Measurements from ENCODE around the gene RNF182. TPM values are rescaled to one million over a fixed set of nuclear protein-coding genes. Genes with fewer than 3 reads are reported as not detected.
"Not testable (repeated sequence)": the region's sequence is repeated elsewhere in the genome, so short reads cannot be mapped to it uniquely, and the experiment has no call there.

The RNF182 gene
- polyA plus RNA-seq, 4 donors, result 0.98 to 3.3 (median 2.8) TPM

DNA sequence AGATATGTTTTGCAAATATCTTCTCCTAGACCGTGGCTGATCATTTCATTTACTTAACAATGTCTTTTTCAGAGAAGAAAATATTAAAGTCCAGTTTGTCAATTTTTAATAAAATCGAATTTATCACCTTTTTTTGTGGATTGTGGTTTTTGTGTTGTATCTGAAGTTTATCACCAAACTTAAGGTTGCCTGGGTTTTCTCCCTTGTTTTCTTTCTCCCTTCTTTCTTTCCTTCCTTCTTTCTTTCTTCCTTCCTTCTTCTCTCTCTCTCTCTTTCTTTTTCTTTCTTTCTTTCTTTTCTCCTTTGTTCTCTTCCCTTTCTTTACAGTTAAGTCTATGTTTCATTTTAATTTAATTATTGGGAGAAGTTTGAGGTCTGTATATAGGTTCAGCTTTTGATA is 68.7 kb downstream of the RNF182 start:
- DNase-seq (ENCODE audit: low read depth in 4 of 4, low spot score in 3 of 4), result no peak

DNA sequence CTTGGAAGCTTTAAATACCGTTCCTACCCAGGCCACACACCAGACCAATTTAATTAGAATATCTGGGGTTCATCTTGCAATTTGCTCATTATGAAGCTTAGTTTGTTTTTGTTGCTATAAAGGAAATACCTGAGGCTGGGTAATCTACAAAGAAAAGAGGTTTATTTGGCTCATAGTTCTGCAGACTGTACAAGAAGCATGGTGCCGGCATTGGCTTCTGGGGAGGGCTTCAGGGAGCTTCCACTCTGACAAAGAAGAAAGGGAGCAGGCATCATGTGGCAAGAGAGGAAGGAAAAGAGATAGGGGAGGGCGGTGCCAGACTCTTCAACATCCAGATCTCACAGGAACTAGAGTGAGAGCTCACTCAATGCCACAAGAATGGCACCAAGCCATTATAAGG is 73.6 kb downstream of the RNF182 start:
- DNase-seq (ENCODE audit: low read depth in 4 of 4, low spot score in 3 of 4), result no peak

DNA sequence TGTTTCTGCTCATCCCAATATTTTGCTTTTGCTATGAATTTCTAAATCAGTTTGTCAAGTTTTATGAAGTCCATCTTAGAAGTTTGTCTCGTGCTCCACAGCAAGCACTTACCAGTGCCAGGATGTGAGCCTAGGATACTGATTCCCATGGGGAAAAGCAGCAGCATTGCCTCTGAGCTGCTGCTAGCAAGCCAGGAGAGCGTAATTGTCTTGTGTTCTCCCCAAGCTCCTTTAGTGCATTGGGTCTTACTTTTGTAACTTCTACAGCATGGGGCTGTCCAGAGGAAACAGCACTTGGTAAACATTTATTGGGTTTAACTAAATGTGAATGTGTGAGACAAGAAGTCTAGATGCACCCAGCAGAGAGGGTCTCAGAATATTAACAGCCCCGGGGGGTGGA is 76.1 kb downstream of the RNF182 start:
- no peak for DNase-seq (ENCODE audit: low read depth in 4 of 4, low spot score in 3 of 4)

DNA sequence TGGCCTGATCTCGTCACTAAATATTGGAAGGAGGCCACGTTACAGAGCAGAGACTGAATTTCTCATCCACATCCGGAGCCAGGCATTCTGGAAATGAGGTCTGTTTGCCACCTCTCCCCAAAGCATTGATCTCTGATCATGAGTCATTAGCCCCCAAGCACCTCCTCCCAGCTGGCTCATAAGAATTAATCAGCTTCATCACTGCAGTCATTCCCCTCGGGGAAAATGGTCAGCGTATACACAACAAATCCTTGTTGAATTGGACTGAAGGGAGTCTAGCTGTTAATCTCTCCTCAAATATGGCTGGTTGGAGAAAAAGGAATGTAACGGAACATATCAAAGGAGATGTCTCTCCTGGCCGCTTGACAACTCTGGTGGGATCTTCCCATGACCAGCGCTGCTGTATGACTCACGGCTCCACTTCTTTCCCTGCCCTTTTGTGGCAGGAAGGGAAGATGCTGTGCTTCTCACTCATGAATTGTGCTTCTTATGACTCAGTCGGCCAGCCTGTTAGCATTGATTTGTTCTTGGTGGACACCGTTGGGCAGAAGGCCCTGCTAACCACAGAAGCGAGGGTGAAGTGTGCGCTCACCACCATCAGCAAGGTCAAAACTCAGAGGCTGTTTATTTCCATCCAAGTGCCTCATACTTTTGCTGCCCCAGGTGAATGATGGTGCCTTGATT is 76.7 kb downstream of the RNF182 start:
- DNase-seq (ENCODE audit: low read depth in 4 of 4, low spot score in 3 of 4), result no peak

DNA sequence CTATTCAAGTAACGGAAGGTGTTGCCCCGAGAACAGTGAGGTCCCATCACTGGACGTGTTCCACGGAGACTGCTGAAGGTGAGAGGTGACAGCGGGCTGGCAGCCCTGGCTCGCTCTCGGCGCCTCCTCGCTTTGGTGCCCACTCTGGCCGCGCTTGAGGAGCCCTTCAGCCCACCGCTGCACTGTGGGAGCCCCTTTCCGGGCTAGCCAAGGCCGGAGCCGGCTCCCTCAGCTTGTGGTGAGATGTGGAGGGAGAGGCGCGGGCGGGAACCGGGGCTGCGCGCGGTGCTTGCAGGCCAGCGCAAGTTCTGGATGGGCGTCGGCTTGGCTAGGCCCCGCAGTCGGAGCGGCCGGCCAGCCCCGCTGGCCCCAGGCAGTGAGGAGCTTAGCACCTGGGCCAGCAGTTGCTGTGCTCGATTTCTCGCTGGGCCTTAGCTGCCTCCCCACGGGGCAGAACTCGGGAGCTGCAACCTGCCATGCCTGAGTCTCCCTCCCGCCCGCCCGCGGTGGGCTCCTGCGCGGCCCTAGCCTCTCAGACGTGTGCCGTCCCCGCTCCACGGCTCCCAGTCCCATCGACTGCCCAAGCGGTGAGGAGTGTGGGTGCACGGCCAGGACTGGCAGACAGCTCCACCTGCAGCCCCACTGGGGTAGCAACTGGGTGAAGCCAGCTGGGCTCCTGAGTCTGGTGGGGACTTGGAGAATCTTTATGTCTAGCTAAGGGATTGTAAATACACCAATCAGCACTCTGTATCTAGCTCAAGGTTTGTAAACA is 77.6 kb downstream of the RNF182 start:
- DNase-seq (ENCODE audit: low read depth in 4 of 4, low spot score in 3 of 4), result no peak

DNA sequence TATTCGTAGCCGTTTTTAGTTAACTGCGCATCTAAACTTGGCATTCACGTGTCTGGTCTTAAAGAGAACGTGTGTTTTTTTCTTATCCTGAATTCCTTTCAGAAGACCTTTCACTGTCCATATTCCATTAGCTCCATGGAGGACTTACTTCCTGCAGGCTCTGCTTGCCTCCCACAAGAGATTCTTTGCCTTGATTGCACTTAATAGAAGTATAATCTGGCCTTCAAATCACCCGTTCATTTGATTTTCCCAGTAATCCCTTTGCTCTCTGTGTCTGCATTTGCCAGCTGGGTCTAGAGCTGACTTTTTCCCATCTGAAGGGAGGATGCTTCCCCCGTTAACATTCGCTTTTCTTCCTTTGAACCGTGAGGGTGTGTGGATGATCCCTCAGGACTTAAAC is 79.5 kb downstream of the RNF182 start:
- DNase-seq (ENCODE audit: low read depth in 4 of 4, low spot score in 3 of 4), result no peak

DNA sequence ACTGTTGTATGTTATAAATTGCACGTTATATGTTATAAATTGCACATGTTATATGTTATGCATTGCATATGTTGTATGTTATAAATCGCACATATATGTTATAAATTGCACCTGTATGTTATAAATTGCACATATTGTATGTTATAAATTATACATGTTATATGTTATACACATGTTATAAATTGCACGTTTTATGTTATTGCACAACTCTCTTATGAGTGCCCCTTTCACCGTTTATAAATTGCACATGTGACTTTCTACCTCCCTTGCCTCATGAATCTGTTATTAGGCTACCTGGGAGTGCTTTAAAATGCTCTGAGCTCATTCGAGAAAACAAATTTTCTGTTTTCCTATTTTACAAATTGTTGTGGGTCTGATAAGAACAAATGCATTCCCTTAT is 84.1 kb downstream of the RNF182 start:
- no peak for DNase-seq (ENCODE audit: low read depth in 4 of 4, low spot score in 3 of 4)

DNA sequence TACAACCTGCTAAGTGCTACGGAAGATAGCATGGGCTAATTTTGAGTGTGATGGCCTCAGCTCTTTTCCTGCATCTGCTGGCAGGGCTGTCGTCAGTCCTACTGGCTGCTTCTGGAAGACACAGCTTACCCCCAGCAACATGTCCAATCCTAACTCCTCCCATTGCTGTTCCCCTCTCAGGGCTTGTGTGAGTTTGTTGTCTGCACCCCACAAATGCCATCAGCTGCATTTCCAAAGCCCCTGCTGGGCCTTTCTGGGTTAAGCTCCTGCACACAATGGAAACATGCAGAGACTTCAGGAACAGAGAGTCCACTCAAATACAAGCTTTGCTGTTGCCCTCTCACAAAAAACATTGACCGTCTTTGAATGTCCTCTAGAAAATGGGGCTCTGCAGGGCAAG is 84.7 kb downstream of the RNF182 start:
- no peak for DNase-seq (ENCODE audit: low read depth in 4 of 4, low spot score in 3 of 4)

DNA sequence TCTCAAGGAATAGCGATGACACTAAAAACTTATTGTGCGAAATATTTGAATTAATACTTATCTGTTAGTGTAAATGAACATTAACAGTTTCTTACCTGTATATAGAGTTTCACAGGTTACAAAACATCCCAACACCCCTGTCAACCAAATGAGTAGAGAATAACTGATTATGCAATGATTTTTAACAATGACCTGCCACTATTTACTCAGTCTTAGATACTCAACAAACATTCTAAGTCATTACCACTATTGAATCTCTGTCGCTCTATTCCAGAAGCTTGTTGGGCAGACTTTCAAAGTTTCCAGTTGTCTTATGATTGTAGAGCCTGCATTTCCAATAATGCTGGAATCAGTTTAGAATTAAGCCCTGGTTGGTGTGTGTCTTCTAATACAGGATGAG is 85.5 kb downstream of the RNF182 start:
- DNase-seq (ENCODE audit: low read depth in 4 of 4, low spot score in 3 of 4), result no peak

DNA sequence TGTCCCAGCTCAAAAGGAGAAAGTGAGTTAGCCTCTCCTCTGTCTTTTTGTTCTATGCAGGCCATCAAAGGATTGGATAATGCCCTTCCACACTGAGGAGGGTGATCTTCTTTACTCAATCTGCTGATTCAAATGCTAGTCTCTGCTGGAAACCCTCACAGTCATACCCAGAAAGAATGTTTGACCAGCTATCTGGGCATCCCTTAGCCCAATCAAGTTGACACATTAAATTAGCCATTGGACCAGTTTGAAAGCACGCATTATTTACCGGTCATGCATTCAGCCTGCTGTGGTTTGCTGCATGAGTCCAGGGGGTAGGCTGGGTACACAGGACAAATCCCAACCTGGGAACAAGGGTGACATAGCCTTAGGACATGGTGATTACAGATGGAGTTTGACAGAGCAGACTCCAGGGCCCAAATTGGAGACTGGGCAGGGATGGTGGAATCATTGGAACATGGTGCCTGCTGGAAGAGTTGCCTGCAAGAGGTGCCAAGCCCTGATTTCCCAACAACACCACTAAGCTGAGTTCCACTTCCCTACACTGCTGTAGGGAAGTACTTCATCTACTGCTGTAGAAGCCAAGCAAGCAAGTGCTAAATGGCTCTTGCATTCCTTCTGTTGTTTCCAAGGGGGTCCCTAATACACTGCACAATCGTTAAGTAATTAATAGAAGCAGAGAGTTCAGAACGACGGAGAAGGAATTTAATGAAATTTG is 87.7 kb downstream of the RNF182 start:
- no peak for DNase-seq (ENCODE audit: low read depth in 4 of 4, low spot score in 3 of 4)

DNA sequence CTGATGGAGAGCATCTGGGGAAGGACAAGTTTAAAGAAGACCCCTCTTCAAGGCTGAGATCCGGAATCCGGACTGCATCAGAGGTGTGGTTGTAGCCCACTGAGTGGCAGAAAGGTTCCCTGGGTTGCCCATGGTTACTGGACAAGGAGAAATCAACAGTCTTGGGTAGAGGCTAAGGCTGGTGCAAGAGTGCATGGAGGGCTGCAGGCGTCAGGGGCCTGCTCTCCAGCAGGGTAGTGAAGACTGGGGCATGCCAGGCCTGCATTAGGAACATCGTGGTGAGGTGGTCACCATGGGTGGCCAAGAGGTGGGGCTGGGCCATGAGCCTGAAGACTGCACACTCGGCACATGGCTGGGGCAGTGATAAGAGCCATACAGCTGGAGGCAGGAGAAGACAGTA is 91.2 kb downstream of the RNF182 start:
- DNase-seq (ENCODE audit: low read depth in 4 of 4, low spot score in 3 of 4), result no peak

DNA sequence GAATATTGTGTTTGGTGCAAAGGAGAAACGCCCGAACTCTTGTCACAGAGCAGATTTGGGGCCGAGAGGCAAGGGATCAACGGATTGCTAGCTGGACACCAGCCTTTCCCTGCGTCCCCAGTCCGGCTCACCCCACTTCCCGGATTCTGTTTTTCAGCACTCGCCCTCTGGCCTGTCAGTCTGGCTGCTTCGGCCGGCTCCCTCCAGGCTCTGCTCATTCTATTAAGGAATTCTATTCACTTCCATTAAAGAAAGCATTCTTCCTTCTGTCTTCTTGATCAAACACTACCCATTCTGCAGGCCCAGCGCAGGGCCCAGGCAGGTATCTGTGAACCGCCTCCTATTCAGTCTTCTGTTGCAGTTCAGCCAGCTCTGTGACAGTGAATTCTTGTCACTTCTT is 91.7 kb downstream of the RNF182 start:
- DNase-seq (ENCODE audit: low read depth in 4 of 4, low spot score in 3 of 4), result no peak

DNA sequence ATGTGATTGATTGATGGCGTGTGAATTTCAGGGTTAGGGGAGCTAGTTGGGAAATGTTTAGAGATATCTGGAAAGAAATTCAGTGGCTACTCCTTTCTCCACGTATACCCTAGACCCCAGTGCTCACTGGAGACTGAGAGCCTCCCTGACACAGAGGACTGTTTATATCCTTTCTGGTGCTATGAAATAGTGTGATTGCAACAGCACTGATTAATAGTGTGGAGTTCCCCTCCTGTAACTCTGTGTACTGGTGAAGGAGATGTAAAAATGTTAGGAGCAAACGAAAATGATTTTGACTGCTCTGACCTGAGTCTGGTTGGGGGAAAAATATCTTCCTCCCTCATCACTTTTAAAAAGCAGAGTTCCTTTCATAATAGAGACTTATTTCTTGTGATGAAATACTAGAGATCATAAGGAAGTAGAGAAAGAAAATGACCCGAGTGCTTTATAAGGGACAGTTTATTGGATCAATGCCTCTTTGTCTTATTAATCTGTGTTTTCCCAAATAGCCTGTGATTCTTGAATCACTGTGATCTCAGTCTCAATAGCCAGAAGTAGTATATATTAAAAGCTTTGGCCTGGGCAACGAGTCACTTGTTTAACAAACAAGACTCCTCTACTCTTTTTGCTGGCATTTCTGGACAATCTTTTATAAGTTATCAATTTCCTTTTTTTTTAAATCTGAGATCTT is 92.3 kb downstream of the RNF182 start:
- DNase-seq (ENCODE audit: low read depth in 4 of 4, low spot score in 3 of 4), result no peak

DNA sequence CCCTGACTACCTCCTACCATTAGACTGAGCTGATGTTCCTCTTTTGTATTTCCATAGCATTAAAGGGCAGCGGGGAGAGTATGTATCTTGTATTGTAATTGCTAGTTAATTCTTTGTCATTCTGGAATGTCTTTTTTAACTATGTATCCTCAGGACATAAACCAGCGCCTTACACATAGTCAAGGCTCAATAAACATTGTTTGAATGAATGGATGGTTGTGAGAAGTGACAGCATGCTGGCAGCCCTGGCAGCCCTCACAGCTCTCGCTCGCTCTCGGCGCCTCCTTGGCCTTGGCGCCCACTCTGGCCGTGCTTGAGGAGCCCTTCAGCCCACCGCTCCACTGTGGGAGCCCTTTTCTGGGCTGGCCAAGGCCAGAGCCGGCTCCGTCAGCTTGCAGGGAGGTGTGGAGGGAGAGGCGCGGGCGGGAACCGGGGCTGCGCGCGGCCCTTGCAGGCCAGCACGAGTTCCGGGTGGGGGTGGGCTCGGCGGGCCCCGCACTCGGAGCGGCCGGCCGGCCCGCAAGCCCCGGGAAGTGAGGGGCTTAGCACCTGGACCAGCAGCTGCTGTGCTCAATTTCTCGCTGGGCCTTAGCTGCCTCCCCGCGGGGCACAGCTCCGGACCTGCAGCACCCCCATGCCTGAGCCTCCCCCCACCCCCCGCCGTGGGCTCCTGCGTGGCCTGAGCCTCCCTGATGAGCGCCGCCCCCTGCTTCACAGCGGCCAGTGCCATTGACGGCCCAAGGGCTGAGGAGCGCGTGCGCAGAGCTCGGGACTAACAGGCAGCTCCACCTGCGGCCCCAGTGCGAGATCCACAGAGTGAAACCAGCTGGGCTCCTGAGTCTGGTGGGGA is 93.1 kb downstream of the RNF182 start:
- DNase-seq (ENCODE audit: low read depth in 4 of 4, low spot score in 3 of 4), result no peak

DNA sequence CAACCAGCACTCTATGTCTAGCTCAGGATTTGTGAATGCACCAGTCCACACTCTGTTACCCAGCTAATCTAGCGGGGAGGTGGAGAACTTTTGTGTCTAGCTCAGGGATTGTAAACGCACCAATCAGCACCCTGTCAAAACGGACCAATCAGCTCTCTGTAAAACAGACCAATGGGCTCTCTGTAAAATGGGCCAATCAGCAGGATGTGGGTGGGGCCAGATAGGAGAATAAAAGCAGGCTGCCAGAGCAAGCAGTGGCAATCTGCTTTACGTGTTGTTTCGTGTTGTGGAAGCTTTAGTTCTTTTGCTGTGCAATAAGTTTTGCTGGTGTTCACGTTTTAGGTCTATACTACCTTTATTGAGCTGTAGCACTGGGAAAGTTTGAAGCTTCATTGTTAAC is 93.8 kb downstream of the RNF182 start:
- DNase-seq (ENCODE audit: low read depth in 4 of 4, low spot score in 3 of 4), result not testable (repeated sequence)

DNA sequence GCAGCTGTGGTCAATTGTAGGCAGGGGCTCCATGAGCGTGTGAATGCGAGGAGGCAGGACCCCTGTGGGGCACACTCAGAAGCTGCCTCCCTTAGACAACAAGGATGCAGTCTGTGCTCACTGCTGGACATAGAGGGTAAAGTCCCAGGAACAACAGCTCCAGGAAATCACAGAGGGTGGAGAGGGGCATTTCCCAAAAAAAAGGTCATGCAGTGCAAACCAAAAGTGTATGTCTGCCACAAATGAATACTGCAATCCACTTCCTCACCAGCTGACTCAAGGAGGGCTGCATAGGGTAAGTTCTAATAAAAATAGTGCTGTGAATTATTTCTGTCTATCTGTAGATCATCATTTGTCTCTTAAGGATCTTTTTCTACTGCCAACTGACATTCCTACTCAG is 95.8 kb downstream of the RNF182 start:
- no peak for DNase-seq (ENCODE audit: low read depth in 4 of 4, low spot score in 3 of 4)

DNA sequence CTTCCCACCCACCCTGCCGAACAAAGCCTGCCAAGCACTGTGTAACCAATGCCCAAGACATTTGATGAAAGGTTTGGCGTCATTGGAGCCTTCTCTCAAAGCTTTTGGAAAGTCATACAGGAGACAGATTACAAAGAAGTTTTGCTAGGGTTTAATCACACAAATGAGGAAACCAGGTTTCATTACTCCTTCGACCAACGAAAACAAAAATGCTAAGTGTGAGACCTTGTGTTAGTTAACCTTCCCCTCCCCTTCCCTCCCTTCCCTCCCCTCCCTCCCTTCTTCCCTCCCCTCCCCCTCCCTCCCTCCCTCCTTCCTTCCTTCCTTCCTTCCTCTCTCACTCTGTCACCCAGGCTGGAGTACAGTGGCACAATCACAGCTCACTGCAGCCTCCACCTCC is 96.7 kb downstream of the RNF182 start:
- no peak for DNase-seq (ENCODE audit: low read depth in 4 of 4, low spot score in 3 of 4)

DNA sequence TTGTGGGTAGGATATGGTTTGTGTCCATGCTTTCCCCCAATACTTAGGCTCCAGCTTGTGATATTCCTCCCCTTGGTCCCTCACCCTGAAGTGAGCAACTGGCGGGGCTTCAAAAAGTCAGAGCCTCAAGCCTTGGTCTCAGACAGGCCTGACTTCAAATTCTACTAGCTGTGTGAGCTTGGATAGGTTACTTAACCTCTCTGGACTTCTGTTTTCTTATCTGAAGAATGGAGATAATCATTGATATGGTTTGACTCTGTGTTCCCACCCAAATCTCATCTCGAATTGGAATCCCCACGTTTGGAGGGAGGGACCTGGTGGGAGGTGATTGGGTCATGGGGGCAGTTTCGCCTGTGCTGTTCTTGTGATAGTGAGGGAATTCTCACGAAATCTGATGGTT is 97.9 kb downstream of the RNF182 start:
- no peak for DNase-seq (ENCODE audit: low read depth in 4 of 4, low spot score in 3 of 4)

DNA sequence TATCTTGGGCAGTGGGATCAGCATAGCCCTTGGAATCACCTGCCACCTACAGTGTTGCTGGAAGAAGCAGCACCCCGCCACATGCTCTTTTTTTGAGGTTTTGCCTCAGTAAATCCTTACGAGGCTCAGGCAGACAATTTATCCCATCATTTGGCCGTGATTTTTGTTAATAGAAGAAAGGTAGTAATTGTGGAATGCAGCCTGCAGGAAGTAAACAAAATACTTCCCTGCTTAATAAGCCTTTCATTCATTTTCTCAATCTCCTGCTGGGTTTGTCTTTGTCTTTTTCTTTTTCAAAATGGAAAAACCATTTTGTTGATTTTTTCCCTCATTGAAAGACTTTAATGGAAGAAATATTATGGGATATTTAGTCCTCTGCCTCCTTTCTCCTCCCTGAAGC is 99.1 kb downstream of the RNF182 start:
- no peak for DNase-seq (ENCODE audit: low read depth in 4 of 4, low spot score in 3 of 4)

DNA sequence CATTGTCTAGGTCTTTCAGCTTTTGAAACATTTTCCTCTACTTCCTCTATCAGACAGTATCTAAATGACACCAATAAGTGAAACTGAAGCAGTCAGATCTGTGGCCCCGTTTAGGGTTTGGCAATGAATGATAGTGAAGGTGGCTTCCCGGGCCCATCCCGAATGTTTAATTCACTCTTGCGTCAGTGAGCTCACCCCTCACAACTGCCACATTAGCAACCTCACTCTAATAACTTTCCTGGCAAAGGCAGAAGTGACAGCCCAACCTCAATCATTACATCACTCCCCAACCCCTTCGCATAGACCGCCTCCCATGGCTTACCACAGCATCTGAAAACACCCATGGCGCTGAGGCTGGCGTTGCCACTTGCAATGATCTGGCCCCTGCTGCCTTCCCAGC is 100.4 kb downstream of the RNF182 start:
- DNase-seq (ENCODE audit: low read depth in 4 of 4, low spot score in 3 of 4), result no peak

Measured in left renal pelvis (tissue), 4 donors.